Right ventricle myocardium inferior (tissue), 1 donor: ENCODE measurements around the gene FHIT. TPM values are rescaled to one million over a fixed set of nuclear protein-coding genes. Genes with fewer than 3 reads are reported as not detected.

Source experiments
- ATAC-seq: fragments of 200-7000 bp; cut with Tn5 transposase; one replicate; pipeline ENCODE4 v1.9.1; 2020; ENCODE audit warnings: mild to moderate bottlenecking, moderate library complexity
- DNase-seq: peaks from one replicate; pipeline ENCODE4 v3.0.0; 2021; ENCODE audit errors: missing footprints
- intact Hi-C: fragments of 100-400 bp; cut with DNase I; formaldehyde crosslinking; loops from one replicate; pipeline ENCODE4 v1.11.0; 2022
- total RNA-seq: library from RNA; stranded (reverse); fragmentation: NEBNext Ultra II Directional; extraction: Animal tissue kit (Norgen Biotek cat#: 25700); gene quantifications from one replicate; pipeline ENCODE4 v1.2.1, GENCODE V29; 2021
- donor health status: DM: no; HTN: yes; CAD: no; lungs with severe emphysema.

The FHIT gene
- total RNA-seq, 1 donor from 2014 or later, result 24.5 TPM

DNA sequence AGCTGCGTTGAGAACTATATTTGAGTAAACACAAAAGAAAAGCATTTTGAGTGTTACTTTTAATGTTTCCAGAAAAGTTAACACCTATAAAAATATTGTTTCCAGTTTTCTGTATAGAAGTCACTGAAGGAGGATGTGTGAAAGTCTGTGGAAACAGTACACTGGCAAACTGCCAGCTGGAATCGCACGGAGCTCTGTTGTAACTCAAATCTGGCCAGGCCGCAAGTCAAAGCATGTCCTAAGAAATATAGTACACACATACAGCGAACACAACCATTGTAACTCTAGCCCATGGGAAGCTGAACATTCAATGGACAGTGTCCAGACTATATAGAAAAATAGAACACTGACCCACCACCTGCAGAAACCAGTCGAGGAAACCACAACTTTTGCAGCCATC is 657.2 kb downstream of the FHIT start:
- DNase-seq (peak; percentile 76), ATAC-seq (peak; percentile 83)
- intact Hi-C loops, result no loop called here

DNA sequence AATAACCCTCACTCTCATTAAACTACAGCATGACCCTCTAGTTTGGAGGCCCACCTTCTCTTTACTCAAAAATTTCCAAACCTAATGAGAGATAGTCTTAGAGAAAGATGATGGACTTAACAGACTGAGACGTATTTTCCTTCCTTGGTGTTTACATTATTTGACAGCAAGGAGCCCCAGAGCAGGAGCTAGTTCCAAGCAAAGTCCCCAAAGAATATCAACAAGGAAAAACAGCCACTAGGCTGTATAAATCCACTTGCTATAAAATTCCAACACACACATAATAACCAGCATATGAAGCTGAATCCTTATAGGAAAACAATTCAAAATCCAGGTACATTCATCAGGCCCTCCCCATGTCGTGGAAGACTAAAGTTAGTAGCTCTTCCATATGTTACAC is 660.0 kb downstream of the FHIT start:
- DNase-seq (no peak), ATAC-seq (no peak)
- intact Hi-C loops, result no loop called here

DNA sequence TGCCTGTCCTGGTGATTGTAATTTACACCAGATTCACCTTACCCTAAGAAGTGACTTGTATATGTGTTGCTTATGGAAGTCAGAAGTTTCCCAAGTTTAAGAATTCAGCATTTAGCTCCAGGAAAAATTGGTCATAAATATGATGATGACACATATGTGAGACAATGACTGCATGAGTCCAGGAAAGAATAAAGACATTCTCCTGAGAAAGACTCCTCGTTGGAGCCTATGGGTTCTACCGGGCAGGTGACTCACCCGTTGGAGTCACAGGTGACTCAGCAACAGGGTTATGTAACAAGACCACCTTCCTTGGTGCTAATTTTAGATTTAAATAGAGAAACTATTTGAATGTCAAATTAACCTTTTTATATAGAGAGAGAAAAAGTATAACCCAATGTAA is 662.4 kb downstream of the FHIT start:
- no peak for DNase-seq
- no peak for ATAC-seq
- intact Hi-C loops, result no loop called here

DNA sequence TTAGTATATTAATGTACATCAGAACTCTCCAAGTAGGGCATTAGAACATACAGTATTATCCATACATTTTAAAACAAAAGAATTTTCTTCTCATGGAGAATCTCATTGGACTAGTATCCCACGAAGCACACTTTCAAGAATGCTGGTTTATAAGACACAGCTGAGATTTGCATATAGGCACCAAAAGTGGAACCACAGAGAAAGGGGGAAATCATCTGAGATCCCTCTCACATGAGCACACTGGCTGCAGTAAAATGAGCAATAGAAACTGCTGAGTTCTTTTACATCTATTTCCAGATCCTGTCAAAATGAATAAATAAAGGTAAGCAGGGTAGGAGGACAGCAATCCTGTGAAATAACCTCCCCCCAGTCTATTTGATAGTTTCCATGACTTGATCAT is 665.3 kb downstream of the FHIT start:
- intact Hi-C loops, result no loop called here
- DNase-seq (no peak), ATAC-seq (no peak)

DNA sequence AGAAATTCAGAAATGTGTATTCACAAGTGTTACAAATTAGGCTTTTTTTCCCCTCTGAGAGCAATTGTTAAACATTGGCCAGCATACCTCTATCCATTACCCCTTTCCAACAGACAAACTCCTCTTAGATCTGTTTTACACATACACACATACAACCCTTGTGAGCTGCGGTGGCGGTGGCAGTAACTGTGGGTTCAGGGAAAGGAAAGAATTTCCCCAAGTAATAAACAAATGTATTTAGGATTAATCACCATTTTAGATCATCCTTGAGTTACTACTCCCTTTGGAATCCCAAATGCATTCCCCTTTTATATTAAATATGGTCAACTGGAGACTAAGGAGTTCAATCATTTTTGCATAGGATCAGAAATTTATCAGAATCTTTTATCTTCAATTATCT is 667.0 kb downstream of the FHIT start:
- intact Hi-C loops, result no loop called here
- peak; percentile 43 for DNase-seq
- no peak for ATAC-seq

DNA sequence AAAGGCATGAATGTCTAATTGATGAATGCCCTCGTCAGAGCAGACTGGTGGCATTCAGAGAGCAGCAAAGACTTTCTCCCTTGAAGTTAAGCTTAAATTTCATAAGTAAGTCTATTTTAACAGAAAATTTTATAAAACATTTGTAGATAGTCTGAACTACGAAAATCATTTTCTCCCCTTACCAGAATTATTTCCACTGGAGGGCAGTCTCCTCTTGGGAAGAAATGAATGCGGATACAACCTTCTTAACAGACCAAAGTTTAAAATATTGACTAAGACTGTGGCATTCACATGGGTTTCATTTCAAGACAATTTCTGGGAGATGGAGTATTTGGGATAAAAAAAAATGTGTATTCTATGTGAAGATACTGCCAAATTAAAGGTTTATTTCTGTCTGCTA is 669.0 kb downstream of the FHIT start:
- DNase-seq (no peak), ATAC-seq (no peak)
- intact Hi-C loops, result no loop called here

DNA sequence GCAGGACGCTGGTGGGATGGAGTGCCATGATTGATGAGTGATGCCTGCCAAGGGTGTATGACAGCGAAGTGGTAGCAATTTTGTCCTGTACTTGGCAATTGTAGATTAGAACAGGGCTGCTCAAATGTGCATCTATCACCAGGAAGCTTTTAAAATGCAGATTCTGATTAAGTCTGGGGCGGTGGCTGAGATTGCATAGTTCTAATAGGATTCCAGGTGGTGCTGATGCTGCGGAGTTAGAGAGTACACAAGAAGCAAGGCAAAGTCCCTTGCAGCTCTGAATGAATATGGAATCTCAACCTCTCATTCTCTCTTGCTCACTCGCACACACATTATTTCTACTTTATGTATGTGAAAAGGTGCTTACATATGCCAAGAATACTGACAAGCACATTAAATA is 670.4 kb downstream of the FHIT start:
- DNase-seq (no peak), ATAC-seq (no peak)
- intact Hi-C loops, result no loop called here

DNA sequence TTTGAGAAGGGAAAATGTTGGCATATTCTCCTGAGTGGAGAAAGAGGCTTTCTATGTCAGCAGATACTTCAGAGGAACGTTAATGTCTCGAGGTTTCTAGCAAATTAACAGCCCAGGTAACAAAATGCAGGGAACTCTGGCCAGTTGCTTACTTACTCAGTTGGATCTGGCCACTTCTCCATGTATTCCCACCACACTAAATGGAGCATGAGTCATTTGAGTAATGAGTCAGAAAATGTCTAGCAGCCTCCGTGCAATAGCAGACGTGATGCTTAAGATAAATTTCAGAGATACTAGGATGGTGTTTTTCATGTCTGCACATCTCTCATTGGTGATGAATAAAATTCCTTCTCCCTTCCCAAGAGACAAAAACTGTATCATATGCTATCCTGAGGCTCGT is 671.5 kb downstream of the FHIT start:
- ATAC-seq (no peak), DNase-seq (no peak)
- intact Hi-C loops, result no loop called here

DNA sequence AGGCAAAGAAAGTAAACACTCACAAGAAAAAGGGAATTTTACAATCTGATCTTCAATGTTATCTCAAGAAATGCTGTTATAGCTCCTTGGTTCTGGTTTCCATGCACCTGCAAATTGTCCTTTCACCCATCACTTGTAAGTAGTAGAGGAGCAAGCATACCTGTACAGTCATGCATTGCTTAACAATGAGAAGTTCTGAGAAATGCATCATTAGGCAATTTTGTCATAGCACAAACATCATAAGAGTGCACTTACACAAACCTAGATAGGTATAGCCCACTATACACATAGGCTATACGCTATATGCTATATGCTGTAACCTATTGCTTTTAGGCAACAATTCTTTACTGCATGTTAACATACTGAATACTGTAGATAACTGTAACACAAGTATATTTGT is 672.3 kb downstream of the FHIT start:
- intact Hi-C loops, result no loop called here
- ATAC-seq (no peak), DNase-seq (no peak)

DNA sequence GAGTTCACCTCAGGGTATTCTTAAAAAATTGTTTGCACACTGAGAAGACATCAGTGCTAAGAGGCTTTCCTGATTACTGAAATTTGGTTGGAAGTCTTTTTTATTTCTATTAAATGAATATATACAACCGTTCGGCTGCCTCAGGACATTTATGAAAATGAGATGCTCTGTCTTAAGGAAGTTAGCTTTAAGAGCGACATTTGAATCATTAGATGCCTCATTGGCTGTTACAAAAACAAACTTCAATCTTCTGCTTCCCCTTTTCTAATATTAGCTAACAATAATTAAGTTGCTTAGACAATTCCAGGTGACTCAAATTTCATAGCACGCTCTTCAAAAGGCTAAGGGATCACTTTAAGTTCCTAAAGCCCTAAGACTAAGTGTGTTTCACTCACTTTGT is 673.7 kb downstream of the FHIT start:
- ATAC-seq, result no peak
- intact Hi-C loops, result no loop called here
- DNase-seq, result no peak

DNA sequence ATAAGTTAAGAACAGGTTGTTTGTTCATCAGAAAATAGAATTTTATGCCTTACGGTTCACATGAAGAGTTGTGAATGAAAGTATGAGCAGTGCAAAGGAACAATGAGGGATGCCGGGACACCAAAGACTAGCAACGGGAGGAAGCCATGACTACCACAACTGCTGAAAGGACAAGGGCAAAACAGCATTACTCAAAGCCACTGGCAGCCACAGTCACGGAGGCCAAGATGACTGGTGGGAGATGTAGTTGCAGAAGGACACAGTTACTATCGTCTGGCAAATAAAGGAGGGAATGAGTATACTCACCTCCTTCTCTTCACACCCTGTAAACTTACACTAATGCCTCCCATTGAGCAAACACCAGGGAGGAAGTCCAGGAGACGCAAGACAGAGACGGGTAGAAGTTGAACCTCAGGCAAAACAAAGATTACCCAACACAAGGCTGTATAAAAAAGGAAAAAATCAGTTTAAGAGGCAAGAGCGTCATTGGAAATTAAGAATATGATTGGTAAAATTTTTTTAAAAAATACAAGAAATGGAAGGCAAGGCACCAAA is 675.5 kb downstream of the FHIT start:
- ATAC-seq, result no peak
- no peak for DNase-seq
- intact Hi-C loops, result no loop called here

DNA sequence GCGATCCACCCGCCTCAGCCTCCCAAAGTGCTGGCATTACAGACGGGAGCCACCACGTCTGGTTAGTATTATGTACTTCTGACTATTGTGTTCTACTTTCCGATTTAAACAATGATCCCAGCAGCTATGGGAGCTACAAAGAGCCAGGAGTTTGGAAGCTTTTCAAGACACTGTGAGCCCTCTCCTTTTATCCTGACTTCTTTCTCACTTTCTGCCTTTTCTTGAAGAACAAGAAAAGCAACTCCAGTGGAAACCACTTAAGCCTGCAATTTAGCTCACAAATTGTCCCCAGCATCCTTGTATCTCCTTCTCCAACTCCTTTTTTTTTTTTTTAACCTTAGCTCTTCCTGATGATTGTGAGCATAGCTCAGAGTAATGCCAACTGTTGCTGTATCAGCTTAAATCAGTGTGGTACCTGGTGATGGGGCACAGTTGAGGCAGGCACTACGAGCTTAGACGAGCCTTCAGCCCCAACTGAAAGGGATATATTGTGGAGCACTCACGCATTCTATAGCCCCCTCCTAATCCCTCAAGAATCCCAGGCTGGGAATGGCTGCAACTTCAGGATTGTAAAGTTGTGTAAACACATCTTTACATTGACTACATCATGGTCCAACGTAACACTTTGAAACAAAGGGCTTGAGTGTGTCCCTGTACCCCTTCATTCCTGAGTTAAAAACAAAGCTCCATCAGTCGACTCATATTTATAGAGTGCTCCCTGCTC is 677.0 kb downstream of the FHIT start:
- no peak for ATAC-seq
- intact Hi-C loops, result no loop called here
- DNase-seq, result no peak

DNA sequence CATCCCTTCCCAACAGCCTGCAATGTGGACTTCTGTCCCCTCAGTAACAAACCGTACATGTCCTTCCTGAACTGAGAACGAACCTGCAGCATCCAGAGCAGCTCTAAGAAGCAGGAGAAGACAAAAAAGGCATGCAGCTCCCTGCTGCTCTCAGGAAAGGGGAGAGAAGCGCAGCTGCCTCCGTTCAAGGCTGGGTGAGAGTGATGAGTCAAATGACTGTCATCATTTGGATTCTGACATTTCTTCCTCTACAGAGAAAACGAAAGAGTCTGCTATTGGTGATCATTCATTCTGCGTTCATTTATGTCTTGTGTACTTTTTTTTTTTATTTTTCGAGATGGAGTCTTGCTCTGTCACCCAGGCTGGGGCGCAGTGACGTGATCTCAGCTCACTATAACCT is 677.8 kb downstream of the FHIT start:
- DNase-seq (no peak), ATAC-seq (no peak)
- intact Hi-C loops, result no loop called here

DNA sequence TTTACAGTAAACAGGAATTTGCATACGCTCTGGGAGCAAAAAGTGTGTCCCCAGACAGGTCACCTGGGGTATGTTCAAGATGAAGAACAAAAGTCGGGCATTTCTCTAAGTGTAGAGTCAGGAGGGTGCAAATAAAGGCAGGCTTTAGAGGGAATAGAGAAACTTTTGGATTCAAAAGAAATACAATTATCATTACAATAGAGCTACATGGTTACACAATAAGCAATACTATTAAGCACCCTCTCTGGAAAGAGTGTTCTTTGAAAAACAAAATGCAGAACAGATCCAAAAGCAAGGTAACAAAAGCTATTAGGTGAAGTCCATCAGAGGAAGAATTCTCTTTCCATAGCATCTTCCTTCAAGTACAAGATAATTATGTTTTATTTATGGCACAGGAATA is 679.7 kb downstream of the FHIT start:
- ATAC-seq, result no peak
- intact Hi-C loops, result no loop called here

DNA sequence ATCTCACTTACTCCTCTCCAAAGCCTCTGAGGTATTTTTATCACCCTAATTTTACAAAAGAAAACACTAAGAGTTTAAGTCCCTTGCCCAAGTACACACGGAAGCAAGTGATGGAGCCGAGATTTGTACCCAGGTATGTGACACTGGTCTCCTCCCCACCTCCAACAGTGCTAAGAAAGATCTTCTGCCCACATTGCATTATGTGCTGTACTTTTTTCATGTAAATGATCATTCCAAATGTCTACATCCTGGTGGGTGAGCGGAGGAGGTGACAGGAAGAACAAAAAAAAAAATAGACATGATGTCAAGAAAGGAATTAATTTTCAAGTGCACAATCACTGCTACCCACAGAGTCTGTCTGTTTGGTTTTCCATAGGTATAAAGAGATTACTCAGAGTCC is 694.1 kb downstream of the FHIT start:
- intact Hi-C loops, result no loop called here
- DNase-seq (no peak), ATAC-seq (no peak)

More for the DNA sequence above, 679.7 kb downstream of the FHIT start:
- DNase-seq, result no peak

DNA sequence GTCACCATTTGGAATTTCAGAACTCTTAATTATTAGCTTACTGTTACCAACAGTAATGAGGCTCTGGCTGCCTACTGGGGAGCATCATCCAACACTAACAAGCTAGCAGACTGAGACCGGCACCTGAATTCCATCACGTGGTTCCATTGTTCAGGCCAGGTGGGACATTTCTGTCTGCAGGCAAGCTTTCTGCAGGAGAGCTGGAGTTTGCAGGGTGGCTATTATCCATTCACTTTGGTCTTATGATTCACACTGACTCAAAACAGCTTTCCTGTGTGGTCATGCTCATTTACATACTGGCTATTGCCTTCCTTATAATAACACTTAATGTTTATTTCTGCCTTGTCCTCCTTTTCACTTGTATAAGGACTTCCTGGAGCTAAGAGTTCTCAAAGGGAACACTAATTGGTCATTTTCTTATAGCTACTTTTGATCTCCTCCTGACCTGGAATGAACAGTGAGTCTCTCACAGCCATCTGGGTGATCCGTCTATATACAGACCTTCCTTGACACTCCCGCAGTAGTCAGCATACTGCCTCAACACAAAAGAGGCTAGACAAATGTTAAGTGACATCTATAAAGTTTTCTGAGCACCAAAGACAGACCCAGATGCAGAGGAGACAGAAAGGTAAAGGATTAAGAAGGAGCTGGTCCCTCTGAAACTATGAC is 695.4 kb downstream of the FHIT start:
- no peak for ATAC-seq
- DNase-seq, result no peak
- intact Hi-C loops, result no loop called here

DNA sequence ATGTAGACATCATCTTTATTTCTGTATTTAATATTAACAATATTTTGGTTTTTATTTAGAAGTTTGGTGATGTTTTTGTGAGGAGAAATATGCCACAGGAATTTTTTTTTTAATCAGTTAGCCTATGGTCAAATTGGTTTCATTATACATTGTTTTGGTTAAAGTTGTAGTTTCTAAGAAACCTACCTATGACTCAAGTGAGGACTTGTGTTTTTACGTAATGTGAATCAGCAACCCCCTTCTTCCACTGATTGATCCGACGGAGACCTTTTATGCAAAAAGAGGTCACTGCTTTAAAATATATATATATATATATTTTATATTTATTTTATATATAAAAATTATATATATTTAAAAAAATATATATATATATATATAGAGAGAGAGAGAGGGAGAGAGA is 698.1 kb downstream of the FHIT start:
- no peak for ATAC-seq
- intact Hi-C loops, result no loop called here
- no peak for DNase-seq

DNA sequence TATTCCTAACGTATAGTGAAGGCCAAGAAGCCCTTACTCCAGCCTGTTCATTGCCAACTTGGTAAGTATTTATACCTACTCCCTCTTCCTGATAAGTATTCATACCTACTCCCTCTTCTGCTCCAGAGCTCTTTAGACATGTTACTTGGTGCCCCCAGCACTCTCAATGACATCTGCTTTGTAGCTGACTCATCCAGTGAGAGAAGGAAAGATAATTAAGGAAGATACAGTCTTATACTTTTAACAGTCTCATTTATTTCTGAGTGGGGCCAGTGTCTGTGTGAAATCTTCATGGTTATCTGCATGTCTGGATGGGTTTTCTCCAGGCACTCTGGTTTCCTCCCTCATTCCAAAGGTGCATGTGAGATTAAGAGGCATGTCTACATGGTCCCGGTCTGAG is 698.7 kb downstream of the FHIT start:
- intact Hi-C loops, result no loop called here
- no peak for ATAC-seq
- no peak for DNase-seq

DNA sequence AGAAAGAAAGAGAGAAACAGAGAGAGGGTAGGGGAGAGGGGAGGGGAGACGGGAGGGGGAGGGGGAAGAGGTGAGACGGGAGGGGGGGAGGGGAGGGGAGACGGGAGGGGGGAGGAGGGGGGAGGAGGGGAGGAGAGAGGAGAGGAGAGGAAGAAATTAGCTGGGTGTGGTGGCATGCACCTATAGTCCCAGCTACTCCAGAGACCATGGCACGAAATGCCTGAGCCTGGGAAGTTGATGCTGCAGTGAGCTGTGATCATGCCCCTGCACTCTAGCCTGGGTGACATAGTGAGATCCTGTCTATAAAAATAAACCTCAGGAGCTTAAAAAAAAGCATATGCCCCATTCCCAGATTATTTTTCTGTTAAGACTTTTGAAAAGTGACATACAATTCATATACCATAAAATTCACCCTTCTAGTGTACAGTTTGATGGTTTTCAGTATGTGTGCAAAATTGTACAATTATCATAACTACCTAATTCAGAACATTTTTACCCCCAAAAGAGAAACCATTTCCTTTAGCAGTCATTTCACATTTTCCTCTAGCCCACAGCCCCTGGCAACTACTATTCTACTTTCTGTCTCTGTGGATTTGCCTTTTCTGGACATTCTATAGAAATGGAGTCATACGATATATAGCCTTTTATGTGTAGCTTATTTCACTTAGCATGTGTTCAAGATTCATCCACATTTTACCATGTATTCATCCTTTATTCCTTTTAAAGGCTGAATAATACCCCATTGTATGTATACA is 699.6 kb downstream of the FHIT start:
- ATAC-seq (no peak), DNase-seq (no peak)
- intact Hi-C loops, result no loop called here

DNA sequence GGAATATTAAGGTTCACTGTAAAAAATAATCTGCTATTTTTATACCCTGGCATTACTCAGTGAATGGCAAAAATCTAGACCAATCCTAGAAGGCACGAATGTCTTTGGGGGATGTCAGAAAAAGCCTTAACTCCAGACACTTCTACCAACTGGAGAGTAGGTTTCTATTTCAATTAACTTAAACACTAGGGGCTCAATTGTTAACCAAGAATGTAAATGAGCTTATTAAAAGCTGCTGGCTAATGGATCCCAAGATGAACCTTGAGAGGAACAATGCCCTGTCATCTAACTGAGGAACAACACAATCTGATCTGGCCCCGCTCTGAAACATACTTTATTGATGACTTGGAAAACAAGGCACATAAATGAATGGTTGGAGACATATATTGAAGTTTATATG is 701.4 kb downstream of the FHIT start:
- no peak for ATAC-seq
- intact Hi-C loops, result no loop called here
- no peak for DNase-seq
